ENCODE measurements around the gene APMAP. TPM values are rescaled to one million over a fixed set of nuclear protein-coding genes. Genes with fewer than 3 reads are reported as not detected.
A peak's percentile ranks its signal among the peaks of the same experiment; 100 is the strongest.

The APMAP gene
- total and polyA plus RNA-seq, 2 of the 13 experiments (the other 11 are each of a cell fraction or from before 2014, with no cell fraction given) = 168 to 214 TPM

- TF ChIP-seq ZBTB34 (CRISPR knock-in tag; IDR thresholded peaks at IDR 0.05) = peak; percentile 79; the same call in 1 of the 2 replicates
- TF ChIP-seq CREM (IDR thresholded peaks at IDR 0.05) = peak; percentile 97
- peak; percentile 75; the same call in 1 of the 2 replicates for TF ChIP-seq CREM (CRISPR knock-in tag; IDR thresholded peaks at IDR 0.05)
- TF ChIP-seq JARID2 (CRISPR knock-in tag; IDR thresholded peaks at IDR 0.05; ENCODE audit: insufficient replicate concordance) = no peak
- TF ChIP-seq ETV6 (CRISPR knock-in tag; conservative IDR thresholded peaks at IDR 0.05) = peak; percentile 89
- TF ChIP-seq, protein P1, sequence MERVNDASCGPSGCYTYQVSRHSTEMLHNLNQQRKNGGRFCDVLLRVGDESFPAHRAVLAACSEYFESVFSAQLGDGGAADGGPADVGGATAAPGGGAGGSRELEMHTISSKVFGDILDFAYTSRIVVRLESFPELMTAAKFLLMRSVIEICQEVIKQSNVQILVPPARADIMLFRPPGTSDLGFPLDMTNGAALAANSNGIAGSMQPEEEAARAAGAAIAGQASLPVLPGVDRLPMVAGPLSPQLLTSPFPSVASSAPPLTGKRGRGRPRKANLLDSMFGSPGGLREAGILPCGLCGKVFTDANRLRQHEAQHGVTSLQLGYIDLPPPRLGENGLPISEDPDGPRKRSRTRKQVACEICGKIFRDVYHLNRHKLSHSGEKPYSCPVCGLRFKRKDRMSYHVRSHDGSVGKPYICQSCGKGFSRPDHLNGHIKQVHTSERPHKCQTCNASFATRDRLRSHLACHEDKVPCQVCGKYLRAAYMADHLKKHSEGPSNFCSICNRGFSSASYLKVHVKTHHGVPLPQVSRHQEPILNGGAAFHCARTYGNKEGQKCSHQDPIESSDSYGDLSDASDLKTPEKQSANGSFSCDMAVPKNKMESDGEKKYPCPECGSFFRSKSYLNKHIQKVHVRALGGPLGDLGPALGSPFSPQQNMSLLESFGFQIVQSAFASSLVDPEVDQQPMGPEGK (CRISPR knock-in tag; IDR thresholded peaks at IDR 0.05) = peak; percentile 88
- TF ChIP-seq KLF11 (CRISPR knock-in tag; IDR thresholded peaks at IDR 0.05) = peak; percentile 97
- peak; percentile 96 for TF ChIP-seq ZNF607 (CRISPR knock-in tag; IDR thresholded peaks at IDR 0.05; ENCODE audit: borderline replicate concordance)
- TF ChIP-seq CCAR2 (optimal IDR thresholded peaks at IDR 0.05; ENCODE audit: low read depth, low read length) = no peak
- peak; percentile 65 for TF ChIP-seq MLXIP (CRISPR knock-in tag; IDR thresholded peaks at IDR 0.05; ENCODE audit: borderline replicate concordance)
- peak; percentile 93 for TF ChIP-seq GATA4 (IDR thresholded peaks at IDR 0.05; ENCODE audit: borderline replicate concordance, low read depth)
- peak; percentile 86; the same call in 1 of the 2 replicates for TF ChIP-seq ZNF768 (CRISPR knock-in tag; IDR thresholded peaks at IDR 0.05)
- TF ChIP-seq ZBTB42 (CRISPR knock-in tag; IDR thresholded peaks at IDR 0.05) = peak; percentile 95; the same call in 1 of the 2 replicates
- TF ChIP-seq GFI1 (CRISPR knock-in tag; IDR thresholded peaks at IDR 0.05; ENCODE audit: borderline replicate concordance) = peak; percentile 75
- TF ChIP-seq, protein P2, sequence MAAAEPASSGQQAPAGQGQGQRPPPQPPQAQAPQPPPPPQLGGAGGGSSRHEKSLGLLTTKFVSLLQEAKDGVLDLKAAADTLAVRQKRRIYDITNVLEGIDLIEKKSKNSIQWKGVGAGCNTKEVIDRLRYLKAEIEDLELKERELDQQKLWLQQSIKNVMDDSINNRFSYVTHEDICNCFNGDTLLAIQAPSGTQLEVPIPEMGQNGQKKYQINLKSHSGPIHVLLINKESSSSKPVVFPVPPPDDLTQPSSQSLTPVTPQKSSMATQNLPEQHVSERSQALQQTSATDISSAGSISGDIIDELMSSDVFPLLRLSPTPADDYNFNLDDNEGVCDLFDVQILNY (CRISPR knock-in tag; conservative IDR thresholded peaks at IDR 0.05) = peak; percentile 78; the same call in 1 of the 2 replicates
- TF ChIP-seq, protein P3, sequence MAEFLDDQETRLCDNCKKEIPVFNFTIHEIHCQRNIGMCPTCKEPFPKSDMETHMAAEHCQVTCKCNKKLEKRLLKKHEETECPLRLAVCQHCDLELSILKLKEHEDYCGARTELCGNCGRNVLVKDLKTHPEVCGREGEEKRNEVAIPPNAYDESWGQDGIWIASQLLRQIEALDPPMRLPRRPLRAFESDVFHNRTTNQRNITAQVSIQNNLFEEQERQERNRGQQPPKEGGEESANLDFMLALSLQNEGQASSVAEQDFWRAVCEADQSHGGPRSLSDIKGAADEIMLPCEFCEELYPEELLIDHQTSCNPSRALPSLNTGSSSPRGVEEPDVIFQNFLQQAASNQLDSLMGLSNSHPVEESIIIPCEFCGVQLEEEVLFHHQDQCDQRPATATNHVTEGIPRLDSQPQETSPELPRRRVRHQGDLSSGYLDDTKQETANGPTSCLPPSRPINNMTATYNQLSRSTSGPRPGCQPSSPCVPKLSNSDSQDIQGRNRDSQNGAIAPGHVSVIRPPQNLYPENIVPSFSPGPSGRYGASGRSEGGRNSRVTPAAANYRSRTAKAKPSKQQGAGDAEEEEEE (CRISPR knock-in tag; IDR thresholded peaks at IDR 0.05; ENCODE audit: borderline replicate concordance) = peak; percentile 85; the same call in 1 of the 2 replicates
These were observed at the start of gene APMAP (continued) for GRCh38 chr20:24992487-24993205.

Measured in HepG2 (cell line).